Activated CD8-positive, alpha-beta memory T cell treated with anti-CD3 and anti-CD28 coated beads, Interleukin-2, amount 50 U/mL, for 4 hours (primary cell): ENCODE data around the gene IFITM10.
"Not testable (repeated sequence)": the region's sequence is repeated elsewhere in the genome, so short reads cannot be mapped to it uniquely, and the experiment has no call there.

Experiments used
- DNase-seq: peaks from one replicate; pipeline ENCODE4 v3.0.0-alpha.2; 2020

IFITM10 gene

GRCh38 chr11:1688336-1688947 is 62.0 kb downstream of the IFITM10 start:
- DNase-seq = not testable (repeated sequence)

- not testable (repeated sequence) for DNase-seq
Measured at GRCh38 chr11:1686220-1686619, 64.2 kb downstream of the IFITM10 start.

GRCh38 chr11:1684886-1685874 is 65.2 kb downstream of the IFITM10 start:
- not testable (repeated sequence) for DNase-seq

- DNase-seq = not testable (repeated sequence)
Measured at GRCh38 chr11:1683904-1684572, 66.4 kb downstream of the IFITM10 start.

GRCh38 chr11:1683216-1683615 is 67.2 kb downstream of the IFITM10 start:
- DNase-seq = not testable (repeated sequence)
